Skeletal muscle tissue (tissue), 4 donors: Measurements from ENCODE around the gene MREG. TPM values are rescaled to one million over a fixed set of nuclear protein-coding genes. Genes with fewer than 3 reads are reported as not detected.

Experiments used
- H3K27ac ChIP-seq: one replicate; pipeline ENCODE4 v1.7.0; 2013; ENCODE audit warnings: mild to moderate bottlenecking, low read depth, low read length, inconsistent platforms
- H3K27me3 ChIP-seq, 3 donors: one replicate each; pipeline ENCODE4 v1.7.0; 2013; ENCODE audit warnings: low read length in 3 of 3; ENCODE audit not compliant: control insufficient read depth in 3 of 3, insufficient read depth in 3 of 3
- H3K36me3 ChIP-seq, 3 donors: one replicate each; pipeline ENCODE4 v1.7.0; 2013; ENCODE audit warnings: low read length in 3 of 3; ENCODE audit not compliant: control insufficient read depth in 3 of 3, insufficient read depth in 3 of 3
- H3K4me1 ChIP-seq, 3 donors: one replicate each; pipeline ENCODE4 v1.7.0; 2013; ENCODE audit warnings: low read length in 3 of 3, mild to moderate bottlenecking in 3 of 3; ENCODE audit not compliant: control insufficient read depth in 3 of 3, insufficient read depth in 3 of 3
- H3K4me3 ChIP-seq, 3 donors: one replicate each; pipeline ENCODE4 v1.7.0; 2013; ENCODE audit warnings: low read length in 3 of 3
- H3K9ac ChIP-seq, 3 donors: one replicate each; pipeline ENCODE4 v1.7.0; 2013; ENCODE audit warnings: low read length in 3 of 3, mild to moderate bottlenecking in 3 of 3, moderate library complexity in 2 of 3, low read depth in 1 of 3
- H3K9me3 ChIP-seq, 3 donors: one replicate each; pipeline ENCODE4 v1.7.0; 2013; ENCODE audit warnings: low read length in 3 of 3; ENCODE audit not compliant: control insufficient read depth in 3 of 3
- total RNA-seq: library from RNA; depleted of rRNA; stranded (reverse); fragments of >200 nt; gene quantifications from one replicate; pipeline ENCODE4 v1.2.3, GENCODE V29; 2014
- donor health status: Osteomylitis.

Gene MREG
- total RNA-seq, 1 donor from 2014 or later, result 0.52 TPM

GRCh38 chr2:216044883-216045486 is 31.6 kb upstream of the MREG start:
- H3K27me3 ChIP-seq, result no peaks in the 10 kb centered on the region
- H3K36me3 ChIP-seq, result peaks cover 0 to 27% (median 3%) of the 10 kb centered on the region in 3 donors
- no peak overlapping the region for H3K9ac ChIP-seq
- no peaks in the 10 kb centered on the region for H3K4me1 ChIP-seq
- no peak overlapping the region for H3K4me3 ChIP-seq
- H3K27ac ChIP-seq, result no peak overlapping the region
- no peaks in the 10 kb centered on the region for H3K9me3 ChIP-seq

- H3K4me3 ChIP-seq, result no peak overlapping the region
- no peaks in the 10 kb centered on the region for H3K9me3 ChIP-seq
- H3K4me1 ChIP-seq, result no peaks in the 10 kb centered on the region
- H3K9ac ChIP-seq, result no peak overlapping the region
- H3K27ac ChIP-seq, result no peak overlapping the region
- H3K36me3 ChIP-seq, result peaks cover 0 to 24% (median 3%) of the 10 kb centered on the region in 3 donors
- H3K27me3 ChIP-seq, result no peaks in the 10 kb centered on the region
These were observed 30.6 kb upstream of the MREG start for GRCh38 chr2:216043949-216044348.

DNA sequence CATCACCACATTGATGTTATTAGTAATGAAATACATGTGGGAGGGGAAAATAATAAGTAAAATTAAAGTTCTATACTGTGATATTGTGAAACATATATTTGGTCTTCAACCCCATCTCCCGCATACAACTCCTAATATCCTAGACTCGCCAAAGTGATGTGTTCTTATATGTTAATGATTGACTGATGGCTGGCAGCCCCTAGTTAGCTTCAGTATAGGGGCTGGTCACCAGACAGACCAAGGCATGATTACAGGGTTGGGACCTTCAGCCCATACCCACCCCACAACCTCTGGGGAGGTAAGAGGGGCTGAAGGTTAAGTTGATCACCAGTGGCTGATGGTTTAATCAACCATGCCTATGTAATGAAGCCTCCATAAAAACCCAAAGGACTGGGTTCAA is 28.1 kb upstream of the MREG start:
- Histone ChIP-seq H3K4me3 (no peak overlapping the region), H3K4me1 (no peaks in the 10 kb centered on the region), H3K27me3 (no peaks in the 10 kb centered on the region), H3K9me3 (no peaks in the 10 kb centered on the region), H3K36me3 (peaks cover 0 to 25% (median 3%) of the 10 kb centered on the region in 3 donors), H3K9ac (no peak overlapping the region), H3K27ac (no peak overlapping the region)

- Histone ChIP-seq H3K27me3 (no peaks in the 10 kb centered on the region), H3K4me1 (no peaks in the 10 kb centered on the region), H3K27ac (no peak overlapping the region), H3K9me3 (no peaks in the 10 kb centered on the region), H3K9ac (no peak overlapping the region), H3K4me3 (no peak overlapping the region), H3K36me3 (peaks cover 0 to 30% (median 3%) of the 10 kb centered on the region in 3 donors)
These were observed 26.6 kb upstream of the MREG start for GRCh38 chr2:216039918-216040317.

DNA sequence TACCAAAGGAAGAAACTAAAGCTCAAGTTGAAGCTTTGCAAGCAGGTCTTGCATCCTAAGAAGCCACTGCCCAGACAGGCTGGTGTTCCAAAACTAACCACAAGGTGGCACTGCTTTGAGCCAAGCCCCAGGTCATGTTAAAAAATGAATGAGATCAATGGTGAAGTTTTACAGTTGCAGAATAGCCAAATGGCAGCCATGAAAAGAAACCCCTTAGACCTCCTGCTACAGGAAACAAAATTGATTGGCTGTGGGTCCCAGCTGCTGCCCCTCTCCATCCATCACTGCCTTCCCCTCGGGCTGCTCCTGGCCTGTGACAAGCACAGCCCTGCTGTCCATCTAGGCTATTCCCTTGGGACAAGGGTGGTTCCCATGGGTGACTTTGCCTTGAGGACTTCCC is 20.7 kb upstream of the MREG start:
- H3K27ac ChIP-seq, result no peak overlapping the region

DNA sequence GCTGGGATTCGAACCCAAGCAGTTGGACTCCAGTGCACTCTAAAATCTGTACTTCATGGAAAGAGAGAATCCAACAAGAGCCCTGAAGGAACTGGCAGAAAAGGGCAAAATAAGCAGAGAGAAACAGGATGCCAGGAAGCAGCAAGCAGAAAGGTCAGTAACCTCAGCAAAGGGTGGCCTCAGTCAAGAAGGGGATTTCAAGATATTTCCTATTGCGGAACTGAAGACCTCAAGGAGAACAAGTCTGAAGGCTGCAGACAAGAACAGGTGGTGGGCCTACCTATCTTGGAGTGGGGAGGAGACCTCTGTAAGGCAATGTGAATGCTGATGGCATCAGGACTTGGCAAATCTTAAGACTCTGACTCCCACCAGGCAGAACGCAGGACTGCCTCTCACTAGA is 20.1 kb upstream of the MREG start:
- no peaks in the 10 kb centered on the region for H3K27me3 ChIP-seq
- H3K4me1 ChIP-seq, result no peaks in the 10 kb centered on the region
- no peak overlapping the region for H3K27ac ChIP-seq
- no peak overlapping the region for H3K4me3 ChIP-seq
- no peak overlapping the region for H3K9ac ChIP-seq
- H3K36me3 ChIP-seq, result peaks cover 0 to 15% (median 0%) of the 10 kb centered on the region in 3 donors
- no peaks in the 10 kb centered on the region for H3K9me3 ChIP-seq

More for the DNA sequence above, 20.7 kb upstream of the MREG start:
- H3K27me3 ChIP-seq, result no peaks in the 10 kb centered on the region
- H3K9me3 ChIP-seq, result no peaks in the 10 kb centered on the region
- H3K4me3 ChIP-seq, result no peak overlapping the region
- H3K9ac ChIP-seq, result no peak overlapping the region
- H3K36me3 ChIP-seq, result peaks cover 0 to 15% (median 0%) of the 10 kb centered on the region in 3 donors
- no peaks in the 10 kb centered on the region for H3K4me1 ChIP-seq

DNA sequence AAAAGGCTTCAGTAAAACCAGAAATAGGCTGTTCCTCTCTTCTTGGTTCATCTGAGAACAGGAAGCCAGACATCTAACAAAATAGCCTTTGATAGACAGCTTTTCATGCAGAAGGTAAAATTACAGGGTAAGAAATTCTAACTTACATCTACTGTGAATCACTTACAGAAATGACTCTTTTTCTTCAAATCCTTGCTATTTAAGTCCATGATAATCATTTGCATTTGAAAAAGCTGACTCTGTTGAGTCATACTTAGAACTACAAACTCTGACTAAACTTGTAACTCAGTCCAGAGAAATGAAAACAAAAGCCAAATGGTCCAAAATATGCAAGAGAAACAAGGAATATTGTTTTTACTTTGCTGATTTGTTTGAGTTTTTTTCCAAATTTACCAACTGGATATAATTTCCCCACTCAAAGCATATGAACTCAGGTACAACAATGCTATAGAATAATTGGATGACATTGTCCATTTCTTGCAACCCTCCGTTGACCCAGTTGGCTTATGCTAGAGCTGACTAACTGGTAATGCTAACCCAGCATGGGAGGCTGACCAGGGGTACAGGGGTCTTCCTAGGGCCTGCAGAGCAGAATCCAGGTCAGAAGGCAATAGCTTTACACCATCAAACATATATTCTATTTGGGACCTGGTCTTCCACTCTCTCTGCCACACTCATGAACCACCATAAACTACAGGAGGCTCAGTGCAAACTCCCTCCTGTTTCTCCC is 18.8 kb upstream of the MREG start:
- Histone ChIP-seq H3K4me3 (no peak overlapping the region), H3K9me3 (no peaks in the 10 kb centered on the region), H3K27ac (no peak overlapping the region), H3K27me3 (no peaks in the 10 kb centered on the region), H3K36me3 (peaks cover 0 to 15% (median 0%) of the 10 kb centered on the region in 3 donors), H3K4me1 (no peaks in the 10 kb centered on the region), H3K9ac (no peak overlapping the region)

DNA sequence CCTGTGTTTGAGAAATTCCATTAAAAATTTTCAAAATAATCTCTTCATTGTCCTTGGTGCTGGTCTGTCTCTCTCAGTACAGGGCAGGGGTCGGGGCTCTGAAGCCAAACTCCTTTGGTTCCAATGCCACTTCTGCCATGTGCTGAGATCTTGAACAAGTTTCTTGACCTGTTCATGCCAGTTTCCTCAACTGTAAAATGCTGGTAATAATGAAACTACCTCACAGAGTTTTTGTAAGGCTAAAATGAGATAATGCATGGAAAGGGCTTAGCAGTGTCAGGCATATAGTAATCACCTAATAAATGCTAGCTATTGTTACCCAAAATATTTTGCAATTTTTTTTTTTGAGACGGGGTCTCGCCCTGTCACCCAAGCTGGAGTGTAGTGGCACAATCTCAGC is 16.9 kb upstream of the MREG start:
- Histone ChIP-seq H3K36me3 (peaks cover 0 to 6% (median 0%) of the 10 kb centered on the region in 3 donors), H3K9me3 (no peaks in the 10 kb centered on the region), H3K9ac (no peak overlapping the region), H3K27me3 (no peaks in the 10 kb centered on the region), H3K4me3 (no peak overlapping the region), H3K27ac (no peak overlapping the region), H3K4me1 (no peaks in the 10 kb centered on the region)

DNA sequence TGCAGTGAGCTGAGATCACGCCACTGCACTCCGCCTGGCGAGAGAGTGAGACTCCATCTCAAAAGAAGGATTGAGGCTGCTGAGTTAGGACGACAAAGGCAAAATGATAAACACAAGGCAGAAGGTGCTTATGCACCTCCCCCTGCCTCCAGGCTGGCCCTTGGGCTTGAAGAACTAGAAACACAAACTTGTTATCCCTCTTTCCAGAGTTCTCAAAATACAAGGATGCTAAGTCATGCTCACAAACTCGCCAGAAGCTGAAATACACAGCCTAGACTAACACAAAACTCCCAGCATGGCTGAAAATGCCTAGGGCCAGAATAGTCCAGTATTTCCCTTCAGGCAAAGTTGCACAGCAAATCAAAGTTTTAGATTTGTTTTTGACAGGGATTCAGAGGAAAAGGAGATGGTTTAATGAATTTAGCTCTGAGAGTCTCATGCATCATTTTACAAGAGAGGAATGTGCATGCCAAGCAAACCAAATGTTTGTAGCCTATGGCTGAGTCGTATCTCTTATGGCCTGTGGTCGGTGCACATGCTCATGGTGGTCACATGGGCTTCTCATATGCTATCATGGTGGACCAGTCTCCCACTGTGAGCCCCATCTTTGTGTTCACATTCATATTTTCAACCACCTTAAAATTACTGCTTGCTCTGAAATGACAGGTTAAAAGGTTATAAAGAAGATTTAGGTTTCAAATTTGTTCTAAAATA is 16.2 kb upstream of the MREG start:
- Histone ChIP-seq H3K27me3 (no peaks in the 10 kb centered on the region), H3K4me1 (no peaks in the 10 kb centered on the region), H3K27ac (no peak overlapping the region), H3K36me3 (peaks cover 0 to 6% (median 0%) of the 10 kb centered on the region in 3 donors), H3K9me3 (no peaks in the 10 kb centered on the region), H3K9ac (no peak overlapping the region), H3K4me3 (no peak overlapping the region)

GRCh38 chr2:216024779-216025336 is 11.5 kb upstream of the MREG start:
- H3K36me3 ChIP-seq, result peaks cover 0 to 6% (median 0%) of the 10 kb centered on the region in 3 donors
- no peaks in the 10 kb centered on the region for H3K27me3 ChIP-seq
- H3K9me3 ChIP-seq, result no peaks in the 10 kb centered on the region
- no peak overlapping the region for H3K9ac ChIP-seq
- no peak overlapping the region for H3K4me3 ChIP-seq
- no peaks in the 10 kb centered on the region for H3K4me1 ChIP-seq
- no peak overlapping the region for H3K27ac ChIP-seq
